ENCODE results near the gene KHK.
A peak's percentile ranks its signal among the peaks of the same experiment; 100 is the strongest.

The KHK gene

DNA sequence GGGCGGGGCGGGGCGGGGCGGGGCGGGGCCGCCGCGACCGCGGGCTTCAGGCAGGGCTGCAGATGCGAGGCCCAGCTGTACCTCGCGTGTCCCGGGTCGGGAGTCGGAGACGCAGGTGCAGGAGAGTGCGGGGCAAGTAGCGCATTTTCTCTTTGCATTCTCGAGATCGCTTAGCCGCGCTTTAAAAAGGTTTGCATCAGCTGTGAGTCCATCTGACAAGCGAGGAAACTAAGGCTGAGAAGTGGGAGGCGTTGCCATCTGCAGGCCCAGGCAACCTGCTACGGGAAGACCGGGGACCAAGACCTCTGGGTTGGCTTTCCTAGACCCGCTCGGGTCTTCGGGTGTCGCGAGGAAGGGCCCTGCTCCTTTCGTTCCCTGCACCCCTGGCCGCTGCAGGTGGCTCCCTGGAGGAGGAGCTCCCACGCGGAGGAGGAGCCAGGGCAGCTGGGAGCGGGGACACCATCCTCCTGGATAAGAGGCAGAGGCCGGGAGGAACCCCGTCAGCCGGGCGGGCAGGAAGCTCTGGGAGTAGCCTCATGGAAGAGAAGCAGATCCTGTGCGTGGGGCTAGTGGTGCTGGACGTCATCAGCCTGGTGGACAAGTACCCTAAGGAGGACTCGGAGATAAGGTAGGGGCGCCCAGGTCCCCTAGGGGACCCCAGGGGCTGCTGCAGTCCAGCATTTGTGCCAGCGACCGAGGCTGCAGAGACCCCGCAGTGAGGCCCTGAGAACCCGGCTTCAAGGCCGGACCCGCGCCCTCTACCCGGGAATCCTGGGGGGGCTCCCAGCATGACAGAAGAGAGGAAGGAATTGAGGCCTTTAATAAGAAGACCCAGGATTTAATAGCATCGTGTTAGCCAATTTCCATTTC, at the start of gene KHK:
Gene KHK (plus strand): TSS at position 49 of the 870 bp plus-strand sequence. CDS start 488 bp downstream, at position 537.
- no peak for DNase-seq

GRCh38 chr2:27038012-27038411, 48.6 kb upstream of the KHK start:
- no peak for DNase-seq

GRCh38 chr2:27038631-27039339, 47.8 kb upstream of the KHK start:
- DNase-seq, result no peak

- DNase-seq, result no peak
These were observed 47.1 kb upstream of the KHK start for GRCh38 chr2:27039426-27039825.

DNA sequence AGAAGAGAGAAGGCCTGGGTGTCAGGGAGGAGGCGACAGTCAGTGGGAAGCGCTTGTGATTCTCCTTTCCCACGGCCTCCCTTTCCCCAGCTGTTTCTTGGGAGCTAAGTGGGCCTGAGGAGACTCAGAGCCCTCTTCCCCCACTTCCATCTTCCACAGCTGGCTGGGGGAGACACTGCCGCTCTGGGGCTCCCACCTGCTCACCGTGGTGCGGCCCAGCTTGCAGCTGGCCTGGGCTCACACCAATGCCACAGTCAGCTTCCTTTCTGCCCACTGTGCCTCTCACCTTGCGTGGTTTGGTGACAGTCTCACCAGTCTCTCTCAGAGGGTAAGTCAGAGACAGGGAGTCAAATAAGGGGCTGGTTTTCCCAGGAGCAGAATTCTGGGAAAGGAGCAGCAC, 46.7 kb upstream of the KHK start:
- no peak for DNase-seq

- DNase-seq, result no peak
These were observed 46.3 kb upstream of the KHK start for GRCh38 chr2:27040282-27040681.

DNA sequence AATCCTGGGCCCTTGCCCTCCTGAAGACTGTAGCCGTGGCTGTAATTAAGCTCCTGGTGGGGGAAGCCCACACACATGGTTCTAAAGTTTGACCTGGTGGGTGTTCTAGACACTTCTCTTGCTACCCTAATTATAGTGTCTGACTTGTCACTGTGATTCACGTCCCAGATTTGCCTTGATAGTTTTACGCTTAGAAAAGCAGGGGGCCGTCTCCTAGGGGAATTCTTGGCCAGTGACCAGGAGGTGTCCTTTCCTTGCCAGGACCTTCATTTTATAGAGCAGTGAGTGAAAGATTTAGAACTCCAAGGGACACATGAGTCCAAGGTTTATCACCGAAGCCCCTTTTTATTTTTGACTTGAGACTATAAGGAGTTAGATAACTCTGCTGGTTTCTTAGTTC, 44.8 kb upstream of the KHK start:
- DNase-seq, result no peak

DNA sequence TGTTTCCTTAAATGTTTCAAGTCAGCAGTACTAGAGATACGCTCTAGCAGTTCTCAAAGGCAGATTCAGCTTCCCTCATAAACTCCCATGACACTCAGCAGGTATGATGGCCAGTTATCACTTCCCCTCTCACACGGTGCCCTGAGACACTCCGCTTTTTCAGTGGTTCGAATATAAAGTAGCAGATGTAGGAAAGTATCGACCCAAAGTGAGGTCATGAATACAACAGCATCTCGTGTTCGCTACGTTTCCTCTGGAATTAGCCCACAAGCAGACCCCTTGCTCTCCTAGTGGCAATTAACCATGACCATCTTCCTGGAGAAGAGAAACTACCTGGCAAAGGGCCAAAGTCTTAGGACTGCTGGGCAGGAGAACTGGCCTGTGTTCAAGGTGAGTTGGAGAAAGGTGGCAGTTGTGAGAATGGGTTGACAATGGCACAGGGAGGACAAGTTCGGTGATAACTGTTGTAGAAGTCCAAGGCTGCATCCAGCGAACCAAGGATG, 44.4 kb upstream of the KHK start:
- DNase-seq, result no peak

DNA sequence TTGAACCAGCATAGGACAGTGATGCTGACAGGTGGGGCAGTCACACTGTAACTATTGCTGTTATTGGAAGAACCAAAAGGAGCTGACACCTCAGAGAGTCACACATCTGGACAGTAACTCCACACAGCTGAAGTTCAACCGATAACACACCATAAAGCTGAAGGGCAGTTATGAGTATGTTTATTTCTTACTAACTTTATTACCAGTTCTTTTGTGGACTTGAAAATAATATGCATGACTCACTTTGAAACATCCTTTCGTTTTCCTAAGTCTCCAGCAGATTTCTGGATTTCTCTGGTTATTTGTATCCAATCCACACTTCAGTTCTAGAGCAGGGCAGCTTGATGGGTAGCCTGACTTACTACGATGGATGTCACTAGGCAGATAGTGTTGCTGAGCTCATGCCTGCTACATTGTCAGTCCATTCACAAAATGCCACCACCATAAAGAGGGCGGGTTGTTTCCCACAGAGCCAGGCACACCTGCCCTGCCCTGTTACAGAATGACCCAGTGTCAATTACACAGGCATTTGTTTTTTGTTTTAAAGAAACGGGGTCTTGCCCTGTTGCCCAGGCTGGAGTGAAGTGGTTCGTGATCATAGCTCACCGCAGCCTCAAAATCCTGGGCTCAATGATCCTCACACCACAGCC, 43.5 kb upstream of the KHK start:
- DNase-seq, result no peak

- peak; percentile 60 for DNase-seq
These were observed 36.9 kb upstream of the KHK start for GRCh38 chr2:27049422-27050280.

DNA sequence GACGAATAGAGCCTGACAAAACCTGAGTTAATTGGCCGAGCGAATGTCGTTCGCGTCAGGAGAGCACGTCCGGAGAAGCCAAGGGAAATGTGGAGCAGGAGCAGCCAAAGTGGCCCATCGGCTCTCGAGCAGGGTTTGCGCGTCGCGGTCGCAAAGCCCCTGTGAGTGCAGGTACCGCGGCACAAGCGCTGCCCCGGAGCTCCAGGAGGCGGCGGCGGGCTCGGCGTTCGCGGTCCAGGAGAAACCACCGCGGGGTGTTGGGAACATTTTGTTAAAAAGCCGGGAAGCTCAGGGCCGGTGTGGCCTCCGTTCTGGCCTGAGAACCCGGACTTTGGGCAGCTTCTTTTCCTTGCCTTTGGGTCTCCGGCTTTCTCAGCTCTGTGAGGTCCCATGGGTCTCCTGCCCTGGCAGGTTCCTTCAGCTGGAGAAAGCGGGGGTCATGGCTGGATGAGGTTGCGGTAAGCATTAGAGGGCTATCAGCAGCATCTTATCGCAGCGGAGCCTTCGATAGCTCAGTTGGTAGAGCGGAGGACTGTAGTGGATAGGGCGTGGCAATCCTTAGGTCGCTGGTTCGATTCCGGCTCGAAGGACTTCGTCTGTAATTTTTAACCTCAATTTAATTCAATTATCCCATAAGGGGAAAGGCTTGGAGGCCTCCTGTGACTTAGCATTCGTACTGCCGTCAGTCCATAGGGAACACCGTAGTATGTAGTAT, 36.1 kb upstream of the KHK start:
- DNase-seq, result peak; percentile 98

DNA sequence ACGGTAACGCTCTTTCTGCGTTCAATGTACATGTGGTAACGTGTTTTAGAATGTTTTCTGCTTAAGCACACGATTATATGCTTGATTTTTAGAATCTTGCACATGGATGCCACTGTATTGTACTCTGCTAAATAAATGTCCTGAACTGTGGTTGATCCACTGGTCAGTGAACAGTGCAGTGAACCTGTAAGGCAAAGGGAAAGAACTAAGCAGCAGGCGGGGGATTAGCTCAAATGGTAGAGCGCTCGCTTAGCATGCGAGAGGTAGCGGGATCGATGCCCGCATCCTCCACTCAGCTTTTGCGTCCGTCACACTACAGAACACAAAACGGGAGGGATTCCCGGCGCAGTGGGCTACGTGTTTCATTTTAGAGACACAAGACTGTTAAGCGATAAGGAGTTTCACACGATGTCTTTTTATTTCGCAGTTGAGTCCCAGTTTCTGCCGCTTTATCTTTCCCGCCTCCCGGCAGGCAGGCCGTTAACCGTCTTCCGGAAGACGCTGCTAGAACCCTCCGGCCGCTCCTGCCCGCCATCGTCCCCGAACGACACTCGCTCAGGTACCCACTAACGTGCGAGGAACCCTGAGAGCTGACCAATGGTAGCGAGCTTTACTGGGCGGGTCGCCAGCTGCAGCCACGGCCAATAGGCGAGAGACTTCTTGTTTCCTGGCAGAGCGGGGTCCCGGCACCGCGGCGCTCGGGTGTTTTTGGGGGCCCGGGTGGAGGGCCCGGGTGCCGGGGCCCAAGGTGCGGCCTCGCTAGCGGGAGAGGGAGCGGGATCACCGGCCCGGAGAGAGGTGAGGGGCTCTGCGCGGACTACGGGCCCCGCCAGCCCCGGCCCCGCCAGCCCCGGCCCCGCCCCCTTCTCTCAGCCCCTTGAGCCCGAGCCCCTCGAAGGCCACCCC, 35.3 kb upstream of the KHK start, which contains the start of gene AGBL5:
Gene AGBL5 (plus strand): TSS at position 673 of the 906 bp plus-strand sequence. CDS start 1,291 bp downstream, outside the sequence.
- DNase-seq, result peak; percentile 97

DNA sequence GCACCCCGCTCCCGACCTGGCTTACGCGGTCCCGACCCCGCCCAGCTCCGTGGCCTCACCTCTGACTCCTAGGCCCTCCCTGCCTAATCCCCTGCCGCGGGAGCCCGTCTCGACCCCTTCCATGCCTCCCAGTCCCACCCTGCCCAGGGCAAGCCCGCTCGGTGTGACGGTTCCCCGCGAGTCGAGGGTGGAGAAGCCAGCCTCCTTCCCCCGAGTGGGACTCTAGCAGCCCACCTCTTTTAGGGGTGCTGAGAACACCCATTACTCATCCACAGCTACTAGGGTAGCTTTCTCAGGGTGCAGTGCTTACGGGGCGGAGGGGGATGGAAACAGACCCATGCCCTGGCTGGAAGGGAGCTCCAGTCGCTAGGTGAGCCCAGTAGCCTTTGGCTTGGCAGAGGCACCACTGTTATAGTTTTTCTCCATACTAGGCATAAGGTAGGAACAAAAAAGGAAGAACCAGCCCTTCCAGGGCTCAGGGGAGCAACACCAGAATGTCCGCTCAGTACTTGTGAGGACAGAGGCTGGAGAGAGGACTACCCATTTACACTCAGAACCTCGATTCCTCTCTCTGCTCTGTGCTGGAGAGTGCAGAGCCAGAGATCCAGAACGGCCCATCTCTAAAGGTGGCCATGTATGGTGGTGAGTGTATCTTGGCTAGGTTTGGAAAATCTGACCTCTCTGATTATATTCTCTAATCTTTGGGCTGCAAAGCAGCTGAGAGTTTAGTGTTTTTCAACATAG, 34.5 kb upstream of the KHK start:
- DNase-seq, result no peak

DNA sequence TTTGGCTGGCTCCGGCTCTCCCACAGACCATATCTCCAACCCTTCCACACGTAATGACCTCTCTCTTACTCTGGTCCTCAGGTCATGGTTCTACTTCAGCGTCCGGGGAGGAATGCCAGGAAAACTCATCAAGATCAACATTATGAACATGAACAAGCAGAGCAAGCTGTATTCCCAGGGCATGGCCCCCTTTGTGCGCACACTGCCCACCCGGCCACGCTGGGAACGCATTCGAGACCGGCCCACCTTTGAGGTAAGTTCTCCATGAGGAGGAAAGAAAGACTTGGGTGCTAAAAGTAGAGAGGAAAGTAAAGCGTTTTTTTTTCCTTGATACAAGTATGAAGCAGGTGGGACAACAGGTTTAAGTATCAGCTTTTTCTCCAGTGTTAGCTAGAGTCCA, 33.3 kb upstream of the KHK start:
- no peak for DNase-seq

GRCh38 chr2:27053776-27054175, 32.8 kb upstream of the KHK start:
- DNase-seq, result no peak

DNA sequence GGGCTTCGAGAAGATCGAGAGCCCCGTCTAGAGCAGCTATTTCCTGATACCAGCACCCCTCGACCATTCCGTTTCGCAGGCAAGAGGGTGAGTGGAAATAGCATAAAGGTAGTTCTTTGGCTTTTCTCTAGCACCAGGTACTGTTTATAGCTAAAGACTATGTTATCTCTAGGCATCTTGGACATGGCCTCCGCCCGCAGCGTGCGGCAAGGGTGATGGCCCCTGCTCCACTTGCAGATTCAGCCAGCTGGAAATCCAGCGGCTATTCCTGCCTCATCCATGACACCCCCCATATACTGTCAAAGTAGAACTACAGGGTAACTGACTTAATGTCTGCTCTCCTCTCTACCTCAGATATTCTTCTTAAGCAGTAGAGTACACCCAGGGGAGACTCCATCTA, 31.9 kb upstream of the KHK start:
- DNase-seq, result no peak

DNA sequence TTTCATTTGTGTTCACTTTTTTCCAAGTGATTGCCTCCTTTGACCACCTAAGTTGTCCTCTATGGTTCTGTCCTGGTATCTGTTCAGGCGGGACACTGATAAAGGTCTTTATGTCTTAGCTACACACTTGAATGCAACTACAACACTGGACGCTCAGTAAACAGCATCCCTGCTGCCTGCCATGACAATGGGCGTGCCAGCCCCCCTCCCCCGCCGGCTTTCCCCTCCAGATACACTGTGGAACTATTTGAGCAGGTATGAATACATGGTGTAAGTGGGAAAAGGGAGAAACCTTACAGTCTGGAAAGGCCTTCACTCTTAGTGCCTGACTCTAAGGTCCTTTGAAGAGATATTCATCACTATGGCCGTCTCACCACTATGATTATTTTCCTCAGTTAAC, 29.4 kb upstream of the KHK start:
- DNase-seq, result no peak

- DNase-seq, result no peak
These were observed 28.4 kb upstream of the KHK start for GRCh38 chr2:27058210-27058609.

- no peak for DNase-seq
These were observed 27.3 kb upstream of the KHK start for GRCh38 chr2:27059141-27059820.

Data from right forelimb (tissue), 1 donor.